PC-3 (cell line): Measurements from ENCODE around the gene GP9.

ENCODE experiments used
- CTCF ChIP-seq: fragments of 300-600 bp; sonication (generic); conservative IDR thresholded peaks from 2 replicates; pipeline ENCODE4 v1.5.1; 2017; ENCODE audit warnings: antibody characterized with exemption, low read depth, mild to moderate bottlenecking, low read length
- EZH2 ChIP-seq: fragments of 300-600 bp; sonication (generic); IDR thresholded peaks from one replicate; pipeline ENCODE4 v1.6.1; 2017; ENCODE audit warnings: antibody characterized with exemption, mild to moderate bottlenecking, low read length; ENCODE audit not compliant: unreplicated experiment

GRCh38 chr3:129025108-129025507, 35.5 kb upstream of the GP9 start:
- no peak for TF ChIP-seq CTCF
- TF ChIP-seq EZH2, result no peak
